Stimulated activated memory B cell treated with anti-CD40 and anti-IgM and Interleukin-4, amounts not matched to agents 10 μg/mL and 1 μg/mL and 100 μg/mL, for 72 hours (primary cell): ENCODE results near the gene VTI1A.

ENCODE experiments used
- ATAC-seq: fragments of 150-1000 bp; cut with Tn5 transposase; 2 replicates; pipeline ENCODE4 v1.10.0; 2021
- H3K27ac Mint-ChIP-seq: one replicate; pipeline ENCODE4 v1.8.0; 2022; ENCODE audit warnings: mild to moderate bottlenecking, mixed read lengths
- H3K27me3 Mint-ChIP-seq: one replicate; pipeline ENCODE4 v1.8.0; 2022; ENCODE audit warnings: mixed read lengths
- H3K36me3 Mint-ChIP-seq: one replicate; pipeline ENCODE4 v1.8.0; 2022; ENCODE audit warnings: mixed read lengths
- H3K4me1 Mint-ChIP-seq: one replicate; pipeline ENCODE4 v1.8.0; 2022; ENCODE audit warnings: mixed read lengths
- H3K4me3 Mint-ChIP-seq: one replicate; pipeline ENCODE4 v1.8.0; 2022; ENCODE audit warnings: mild to moderate bottlenecking, moderate library complexity, mixed read lengths
- H3K9me3 Mint-ChIP-seq: one replicate; pipeline ENCODE4 v1.8.0; 2022; ENCODE audit warnings: mixed read lengths

VTI1A gene

GRCh38 chr10:112509558-112510291, 62.7 kb downstream of the VTI1A start:
- H3K4me1 Mint-ChIP-seq, result peaks cover 20% of the 10 kb centered on the region
- H3K27ac Mint-ChIP-seq, result no peak overlapping the region
- no peaks in the 10 kb centered on the region for H3K27me3 Mint-ChIP-seq
- H3K4me3 Mint-ChIP-seq, result no peak overlapping the region
- ATAC-seq, result no peak
- peaks cover 39% of the 10 kb centered on the region for H3K36me3 Mint-ChIP-seq
- peaks cover 4% of the 10 kb centered on the region for H3K9me3 Mint-ChIP-seq

DNA sequence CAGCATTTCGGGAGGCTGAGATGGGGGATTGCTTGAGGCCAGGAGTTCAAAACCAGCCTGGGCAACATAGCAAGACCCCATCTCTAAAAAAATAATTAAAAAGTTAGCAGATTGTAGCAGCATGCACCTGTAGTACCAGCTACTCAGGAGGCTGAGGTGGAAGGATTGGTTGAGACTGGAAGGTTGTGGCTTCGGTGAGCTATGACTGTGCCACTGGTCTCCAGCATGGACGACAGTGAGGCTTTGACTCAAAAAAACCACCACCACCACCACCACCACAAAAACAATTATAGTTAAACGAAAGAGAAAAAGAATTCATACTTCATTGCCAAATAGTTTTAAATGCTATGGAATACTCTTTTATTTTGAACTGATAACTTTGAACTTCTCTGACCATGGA, 63.4 kb downstream of the VTI1A start:
- Mint-ChIP-seq H3K4me1 (peaks cover 19% of the 10 kb centered on the region), H3K4me3 (no peak overlapping the region), H3K27ac (no peak overlapping the region), H3K27me3 (no peaks in the 10 kb centered on the region), H3K9me3 (peaks cover 4% of the 10 kb centered on the region), H3K36me3 (peaks cover 39% of the 10 kb centered on the region)
- ATAC-seq, result no peak

DNA sequence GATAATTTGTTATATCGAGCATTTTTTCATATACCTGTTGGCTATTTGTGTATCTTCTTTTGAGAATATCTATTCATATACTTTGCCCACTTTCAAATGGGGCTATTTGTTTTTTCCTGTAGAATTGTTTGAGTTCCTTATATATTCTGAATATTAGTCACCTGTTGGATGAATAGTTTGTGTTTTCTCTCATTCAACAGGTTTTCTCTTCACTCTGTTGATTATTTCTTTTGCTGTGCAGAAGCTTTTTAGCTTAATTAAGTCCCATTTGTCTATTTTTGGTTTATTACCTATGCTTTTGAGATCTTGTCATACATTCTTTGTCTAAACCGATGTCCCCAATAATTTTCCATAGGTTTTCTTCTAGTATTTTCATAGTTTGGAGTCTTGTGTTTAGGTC, 65.3 kb downstream of the VTI1A start:
- ATAC-seq, result no peak
- no peaks in the 10 kb centered on the region for H3K27me3 Mint-ChIP-seq
- peaks cover 19% of the 10 kb centered on the region for H3K4me1 Mint-ChIP-seq
- H3K9me3 Mint-ChIP-seq, result peaks cover 4% of the 10 kb centered on the region
- no peak overlapping the region for H3K4me3 Mint-ChIP-seq
- H3K27ac Mint-ChIP-seq, result no peak overlapping the region
- H3K36me3 Mint-ChIP-seq, result peaks cover 39% of the 10 kb centered on the region

DNA sequence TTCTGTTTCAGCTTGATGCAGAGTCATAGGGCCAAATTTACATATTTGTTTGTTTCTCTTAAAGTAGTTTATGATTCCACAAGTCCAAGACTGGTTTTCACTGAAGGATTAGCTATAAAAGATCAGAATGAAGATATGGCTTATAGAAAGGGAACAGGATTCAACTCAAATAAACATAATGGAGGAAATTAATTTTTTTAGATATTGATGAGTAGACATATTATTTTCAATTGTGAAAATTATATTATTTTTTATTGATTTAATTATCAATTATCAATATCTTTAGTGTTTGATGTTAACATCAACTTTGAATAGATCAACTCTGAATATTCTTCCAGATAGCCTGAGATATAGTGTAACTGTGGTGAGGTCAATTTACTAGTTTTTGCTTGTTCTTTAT, 68.1 kb downstream of the VTI1A start:
- no peak overlapping the region for H3K4me3 Mint-ChIP-seq
- H3K4me1 Mint-ChIP-seq, result peaks cover 13% of the 10 kb centered on the region

DNA sequence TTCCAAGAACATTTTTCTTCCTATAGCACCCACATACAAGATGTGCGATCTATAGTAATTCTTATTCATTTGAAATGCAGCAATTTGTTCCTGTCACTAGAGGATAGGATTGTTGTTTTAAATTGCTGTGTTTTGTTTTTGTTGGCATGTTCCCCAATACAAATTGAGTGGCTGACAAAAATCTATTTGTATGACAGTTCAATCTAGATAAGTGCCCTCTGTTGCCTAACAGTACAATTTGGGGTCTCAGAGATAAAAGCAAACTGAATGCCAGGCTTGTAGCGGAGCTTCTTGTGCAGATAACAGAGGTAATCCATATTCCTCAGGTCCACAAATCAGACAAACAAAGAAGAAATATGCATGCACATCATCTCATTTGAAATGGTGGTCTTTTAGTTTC, 68.8 kb downstream of the VTI1A start:
- H3K27me3 Mint-ChIP-seq, result no peaks in the 10 kb centered on the region
- H3K36me3 Mint-ChIP-seq, result peaks cover 25% of the 10 kb centered on the region
- H3K27ac Mint-ChIP-seq, result no peak overlapping the region
- no peak overlapping the region for H3K4me3 Mint-ChIP-seq
- peaks cover 4% of the 10 kb centered on the region for H3K9me3 Mint-ChIP-seq
- ATAC-seq, result no peak
- H3K4me1 Mint-ChIP-seq, result peaks cover 13% of the 10 kb centered on the region

More for the DNA sequence above, 68.1 kb downstream of the VTI1A start:
- H3K27ac Mint-ChIP-seq, result no peak overlapping the region
- peaks cover 25% of the 10 kb centered on the region for H3K36me3 Mint-ChIP-seq
- no peaks in the 10 kb centered on the region for H3K27me3 Mint-ChIP-seq
- peaks cover 4% of the 10 kb centered on the region for H3K9me3 Mint-ChIP-seq
- ATAC-seq, result no peak

GRCh38 chr10:112517451-112517862, 70.4 kb downstream of the VTI1A start:
- Mint-ChIP-seq H3K4me3 (no peak overlapping the region), H3K9me3 (peaks cover under 1% of the 10 kb centered on the region), H3K36me3 (peaks cover 13% of the 10 kb centered on the region), H3K27ac (no peak overlapping the region), H3K27me3 (no peaks in the 10 kb centered on the region), H3K4me1 (peaks cover 2% of the 10 kb centered on the region)
- ATAC-seq, result no peak

- peak; percentile 51 for ATAC-seq
- Mint-ChIP-seq H3K4me3 (no peak overlapping the region), H3K4me1 (no peaks in the 10 kb centered on the region), H3K27me3 (no peaks in the 10 kb centered on the region), H3K36me3 (peaks cover 4% of the 10 kb centered on the region), H3K9me3 (no peaks in the 10 kb centered on the region), H3K27ac (no peak overlapping the region)
Observed at GRCh38 chr10:112519133-112519761, 72.2 kb downstream of the VTI1A start.

- no peaks in the 10 kb centered on the region for H3K4me1 Mint-ChIP-seq
- H3K27ac Mint-ChIP-seq, result no peak overlapping the region
Observed at GRCh38 chr10:112520914-112521313, 73.9 kb downstream of the VTI1A start.

GRCh38 chr10:112524641-112525040, 77.6 kb downstream of the VTI1A start:
- no peak for ATAC-seq
- Mint-ChIP-seq H3K27ac (no peak overlapping the region), H3K36me3 (peaks cover 6% of the 10 kb centered on the region), H3K27me3 (no peaks in the 10 kb centered on the region), H3K4me3 (no peak overlapping the region), H3K9me3 (no peaks in the 10 kb centered on the region), H3K4me1 (no peaks in the 10 kb centered on the region)

More at GRCh38 chr10:112520914-112521313, 73.9 kb downstream of the VTI1A start:
- no peak for ATAC-seq
- no peaks in the 10 kb centered on the region for H3K9me3 Mint-ChIP-seq
- H3K27me3 Mint-ChIP-seq, result no peaks in the 10 kb centered on the region
- H3K4me3 Mint-ChIP-seq, result no peak overlapping the region
- H3K36me3 Mint-ChIP-seq, result no peaks in the 10 kb centered on the region

- H3K36me3 Mint-ChIP-seq, result peaks cover 6% of the 10 kb centered on the region
- H3K4me3 Mint-ChIP-seq, result no peak overlapping the region
- H3K27me3 Mint-ChIP-seq, result no peaks in the 10 kb centered on the region
- no peaks in the 10 kb centered on the region for H3K9me3 Mint-ChIP-seq
- no peaks in the 10 kb centered on the region for H3K4me1 Mint-ChIP-seq
- no peak overlapping the region for H3K27ac Mint-ChIP-seq
- ATAC-seq, result no peak
Observed at GRCh38 chr10:112525200-112525599, 78.2 kb downstream of the VTI1A start.

GRCh38 chr10:112526139-112526538, 79.1 kb downstream of the VTI1A start:
- ATAC-seq, result no peak
- Mint-ChIP-seq H3K9me3 (no peaks in the 10 kb centered on the region), H3K36me3 (peaks cover 12% of the 10 kb centered on the region), H3K4me3 (no peak overlapping the region), H3K27me3 (no peaks in the 10 kb centered on the region), H3K27ac (no peak overlapping the region), H3K4me1 (peaks cover under 1% of the 10 kb centered on the region)

DNA sequence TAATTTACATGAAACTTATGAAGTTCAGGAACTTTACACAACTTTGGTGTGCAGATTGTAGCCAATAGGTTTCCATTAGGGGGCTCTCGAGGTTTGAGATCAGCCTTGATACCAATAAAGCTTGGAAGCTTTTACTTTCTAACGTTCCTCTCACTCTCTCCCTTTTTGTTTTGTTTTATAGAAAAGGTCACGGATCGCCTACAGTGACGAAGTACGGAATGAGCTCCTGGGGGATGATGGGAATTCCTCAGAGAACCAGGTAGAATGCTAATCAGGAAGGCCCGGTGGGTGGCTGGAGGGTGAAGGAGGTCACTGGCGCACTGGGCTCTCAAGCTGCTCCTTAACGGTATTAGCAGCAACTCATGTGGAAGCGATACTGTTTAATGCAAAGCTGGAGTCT, 79.9 kb downstream of the VTI1A start:
- no peak overlapping the region for H3K27ac Mint-ChIP-seq
- H3K36me3 Mint-ChIP-seq, result peaks cover 12% of the 10 kb centered on the region

DNA sequence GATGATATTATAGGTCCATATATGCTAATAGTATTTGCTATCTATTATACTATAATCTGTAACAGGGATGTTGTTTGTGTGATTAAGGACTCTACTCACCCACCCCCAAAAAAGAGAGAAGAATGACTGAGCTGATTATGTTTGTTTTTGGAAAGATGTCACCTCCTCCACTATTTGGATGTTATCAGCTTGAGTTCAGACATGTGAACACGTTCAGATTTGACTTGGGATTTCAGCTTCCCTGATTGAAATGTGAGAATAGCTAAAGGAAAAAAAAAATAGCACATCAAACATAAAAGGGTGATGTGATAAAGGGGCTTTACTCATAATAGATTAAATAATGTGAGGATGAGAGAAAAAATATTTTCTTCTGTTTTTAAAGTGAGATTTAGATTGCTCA, 81.2 kb downstream of the VTI1A start:
- H3K36me3 Mint-ChIP-seq, result peaks cover 12% of the 10 kb centered on the region
- H3K27me3 Mint-ChIP-seq, result no peaks in the 10 kb centered on the region
- ATAC-seq, result no peak
- no peaks in the 10 kb centered on the region for H3K9me3 Mint-ChIP-seq
- H3K27ac Mint-ChIP-seq, result no peak overlapping the region
- no peak overlapping the region for H3K4me3 Mint-ChIP-seq
- H3K4me1 Mint-ChIP-seq, result peaks cover 11% of the 10 kb centered on the region

More for the DNA sequence above, 79.9 kb downstream of the VTI1A start:
- Mint-ChIP-seq H3K27me3 (no peaks in the 10 kb centered on the region), H3K9me3 (no peaks in the 10 kb centered on the region), H3K4me1 (peaks cover 8% of the 10 kb centered on the region), H3K4me3 (no peak overlapping the region)
- ATAC-seq, result no peak

GRCh38 chr10:112531421-112531820, 84.4 kb downstream of the VTI1A start:
- Mint-ChIP-seq H3K27ac (peak overlapping the region; percentile 58), H3K9me3 (no peaks in the 10 kb centered on the region), H3K36me3 (peaks cover 17% of the 10 kb centered on the region), H3K4me3 (peak overlapping the region; percentile 31), H3K4me1 (peaks cover 22% of the 10 kb centered on the region), H3K27me3 (no peaks in the 10 kb centered on the region)
- ATAC-seq, result no peak

GRCh38 chr10:112532189-112532588, 85.2 kb downstream of the VTI1A start:
- Mint-ChIP-seq H3K27me3 (no peaks in the 10 kb centered on the region), H3K4me1 (peaks cover 22% of the 10 kb centered on the region), H3K27ac (no peak overlapping the region), H3K36me3 (peaks cover 17% of the 10 kb centered on the region), H3K4me3 (no peak overlapping the region), H3K9me3 (no peaks in the 10 kb centered on the region)
- peak; percentile 87 for ATAC-seq

- Mint-ChIP-seq H3K4me1 (peaks cover 22% of the 10 kb centered on the region), H3K27ac (no peak overlapping the region), H3K36me3 (peaks cover 20% of the 10 kb centered on the region), H3K27me3 (no peaks in the 10 kb centered on the region), H3K4me3 (no peak overlapping the region), H3K9me3 (no peaks in the 10 kb centered on the region)
- ATAC-seq, result no peak
Observed at GRCh38 chr10:112532956-112533355, 85.9 kb downstream of the VTI1A start.
